ENCODE results near the gene MVB12B. TPM values are rescaled to one million over a fixed set of nuclear protein-coding genes. Genes with fewer than 3 reads are reported as not detected.

The MVB12B gene
- total RNA-seq, 1 experiment from 2014 or later, result 5.8 TPM

DNA sequence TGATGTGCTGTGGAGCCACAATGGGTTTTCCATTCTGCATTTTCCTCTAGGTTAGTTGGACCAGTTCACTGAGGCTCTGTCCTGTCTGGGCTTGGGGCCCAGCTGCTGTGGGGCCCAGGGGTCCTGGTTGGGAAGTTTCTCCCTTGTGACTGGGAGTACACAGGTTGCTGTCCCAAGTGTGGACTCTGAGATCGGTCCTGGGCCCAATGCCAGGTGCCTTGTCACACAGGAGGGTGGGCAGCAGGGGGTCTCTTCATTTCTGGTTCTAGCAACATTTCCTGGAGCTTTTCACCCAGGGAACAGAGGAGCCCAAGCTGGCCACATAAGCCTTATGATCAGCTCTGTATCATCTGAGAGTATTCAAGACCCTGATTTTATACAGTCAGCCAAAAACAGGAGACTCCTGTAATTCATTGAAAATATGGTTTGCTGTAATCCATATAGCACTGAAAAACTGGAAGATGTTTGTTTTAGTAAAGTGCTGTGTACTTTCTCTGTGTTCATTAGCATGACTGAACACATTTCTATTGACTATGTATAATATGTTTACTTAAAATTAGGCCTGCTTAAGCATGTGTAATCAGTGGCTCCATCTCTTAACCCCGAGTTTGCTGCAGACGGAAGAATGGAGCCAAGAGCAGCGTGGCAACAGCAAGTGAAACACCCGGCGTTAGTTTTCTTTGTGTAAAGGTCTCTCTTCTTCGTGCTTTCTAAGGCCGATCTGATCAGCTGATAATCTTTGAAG is 62.5 kb downstream of the MVB12B start:
- Histone ChIP-seq H3K18ac (ENCODE audit: insufficient read length, low read depth, low read length) (no peak overlapping the region), H2BK120ac (ENCODE audit: low read depth, low read length, poor library complexity, severe bottlenecking) (no peak overlapping the region), H3K14ac (ENCODE audit: insufficient read depth, low read length) (no peak overlapping the region; the same call in 1 of the 2 replicates), H3K9ac (ENCODE audit: extremely low read depth, insufficient read length, low read length) (no peak overlapping the region), H4K91ac (ENCODE audit: insufficient read length, low read depth, low read length) (no peak overlapping the region), H2BK20ac (ENCODE audit: low read depth, low read length, poor library complexity, severe bottlenecking) (no peak overlapping the region), H3K4me2 (ENCODE audit: insufficient read depth, insufficient read length, low read length) (no peak overlapping the region), H3T11ph (ENCODE audit: low read length) (no peak overlapping the region), H2BK5ac (ENCODE audit: insufficient read length, low read length) (no peak overlapping the region), H2BK15ac (ENCODE audit: low read depth, low read length) (no peak overlapping the region), H2AFZ (ENCODE audit: low read length) (no peak overlapping the region), H2AK5ac (ENCODE audit: insufficient read length, low read length) (no peak overlapping the region), H3K4ac (ENCODE audit: low read depth, low read length) (no peak overlapping the region), H3K23me2 (ENCODE audit: insufficient read length, low read depth, low read length, poor library complexity, severe bottlenecking) (no peaks in the 10 kb centered on the region), H3K79me1 (ENCODE audit: insufficient read depth, low read depth, low read length, poor library complexity, severe bottlenecking) (no peaks in the 10 kb centered on the region), H3K27ac (ENCODE audit: insufficient read length, low read depth, low read length) (no peak overlapping the region), H4K5ac (ENCODE audit: insufficient read length, low read depth, low read length) (no peak overlapping the region), H4K20me1 (ENCODE audit: control insufficient read depth, insufficient read depth, insufficient read length) (no peaks in the 10 kb centered on the region), H3K9me3 (ENCODE audit: control insufficient read depth, low read depth, low read length) (no peaks in the 10 kb centered on the region), H3K79me2 (ENCODE audit: insufficient read depth, low read length) (no peaks in the 10 kb centered on the region), H3K27me3 (ENCODE audit: insufficient read depth, low read length) (no peaks in the 10 kb centered on the region), H3K56ac (ENCODE audit: insufficient read length, low read depth, low read length) (no peak overlapping the region), H3K23ac (ENCODE audit: insufficient read length, low read depth, low read length) (no peak overlapping the region), H2BK12ac (ENCODE audit: insufficient read length, low read depth, low read length) (no peak overlapping the region), H3K4me1 (ENCODE audit: insufficient read depth, low read length) (peaks cover 3% of the 10 kb centered on the region; the same call in 1 of the 2 replicates), H4K8ac (replicated peaks; ENCODE audit: insufficient read length, low read depth, low read length) (no peak overlapping the region)
- TF ChIP-seq, protein P1, sequence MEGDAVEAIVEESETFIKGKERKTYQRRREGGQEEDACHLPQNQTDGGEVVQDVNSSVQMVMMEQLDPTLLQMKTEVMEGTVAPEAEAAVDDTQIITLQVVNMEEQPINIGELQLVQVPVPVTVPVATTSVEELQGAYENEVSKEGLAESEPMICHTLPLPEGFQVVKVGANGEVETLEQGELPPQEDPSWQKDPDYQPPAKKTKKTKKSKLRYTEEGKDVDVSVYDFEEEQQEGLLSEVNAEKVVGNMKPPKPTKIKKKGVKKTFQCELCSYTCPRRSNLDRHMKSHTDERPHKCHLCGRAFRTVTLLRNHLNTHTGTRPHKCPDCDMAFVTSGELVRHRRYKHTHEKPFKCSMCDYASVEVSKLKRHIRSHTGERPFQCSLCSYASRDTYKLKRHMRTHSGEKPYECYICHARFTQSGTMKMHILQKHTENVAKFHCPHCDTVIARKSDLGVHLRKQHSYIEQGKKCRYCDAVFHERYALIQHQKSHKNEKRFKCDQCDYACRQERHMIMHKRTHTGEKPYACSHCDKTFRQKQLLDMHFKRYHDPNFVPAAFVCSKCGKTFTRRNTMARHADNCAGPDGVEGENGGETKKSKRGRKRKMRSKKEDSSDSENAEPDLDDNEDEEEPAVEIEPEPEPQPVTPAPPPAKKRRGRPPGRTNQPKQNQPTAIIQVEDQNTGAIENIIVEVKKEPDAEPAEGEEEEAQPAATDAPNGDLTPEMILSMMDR (conservative IDR thresholded peaks at IDR 0.05), result no peak
- no peak overlapping the region for H3K4me3 Mint-ChIP-seq
- H3K4me1 Mint-ChIP-seq, result peaks cover 3 to 14% of the 10 kb centered on the region in 2 experiments; a peak in 2 of 4 replicates
- H3K9me3 Mint-ChIP-seq, result no peaks in the 10 kb centered on the region
- peaks cover 0 to 10% (median 0%) of the 10 kb centered on the region in 3 experiments; a peak in 3 of 7 replicates for H3K36me3 Mint-ChIP-seq (ENCODE audit: insufficient read depth in 1 of 3, low read depth in 3 of 3)
- H3K27me3 Mint-ChIP-seq (ENCODE audit: low read depth), result no peaks in the 10 kb centered on the region; the same call in 1 of the 2 replicates
- H3K27ac Mint-ChIP-seq, result peak overlapping the region in 1 of 3 experiments; percentile 53; a peak in 1 of 7 replicates
- no CpG with 5 or more reads among the region's 8 CpGs for WGBS (ENCODE audit: extremely low coverage, insufficient read length, low lambda C conversion rate)
- DNase-seq, result no peak
